OCI-LY3 (cell line): ENCODE measurements around the gene MAD1L1.

ENCODE experiments used
- H2AFZ ChIP-seq: fragments of 200-600, 300-600 bp; shearing (Covaris generic); 2 replicates; pipeline ENCODE4 v1.6.0; 2014; ENCODE audit warnings: antibody characterized with exemption, low read depth, low read length
- H3K27ac ChIP-seq: fragments of 200-600, 300-600 bp; sonication (generic); 2 replicates; pipeline ENCODE4 v1.5.1; 2014; ENCODE audit warnings: mild to moderate bottlenecking, low read length, moderate library complexity, mixed read lengths
- H3K27me3 ChIP-seq: fragments of 200-600, 300-600 bp; sonication (generic); 2 replicates; pipeline ENCODE4 v1.6.1; 2014; ENCODE audit warnings: low read depth, low read length, mixed read lengths
- H3K36me3 ChIP-seq: fragments of 200-600, 300-600 bp; sonication (generic); replicated peaks from 2 replicates; pipeline ENCODE3; 2014; ENCODE audit warnings: low read depth, low read length, mixed read lengths
- H3K4me1 ChIP-seq: fragments of 300-600, 200-600 bp; sonication (generic); 2 replicates; pipeline ENCODE4 v1.6.1; 2014; ENCODE audit warnings: low read length, mixed read lengths
- H3K4me2 ChIP-seq: fragments of 200-600, 300-600 bp; sonication (generic); 2 replicates; pipeline ENCODE4 v1.6.1; 2014; ENCODE audit warnings: low read length, mixed read lengths
- H3K4me3 ChIP-seq: fragments of 300-600, 200-600 bp; sonication (generic); 2 replicates; pipeline ENCODE4 v1.5.1; 2014; ENCODE audit warnings: antibody characterized with exemption, mild to moderate bottlenecking, low read length, moderate library complexity
- H3K79me2 ChIP-seq: fragments of 300-600, 200-600 bp; shearing (Covaris generic); 2 replicates; pipeline ENCODE4 v1.6.1; 2014; ENCODE audit warnings: mild to moderate bottlenecking, low read length, mixed read lengths
- H3K9ac ChIP-seq: fragments of 300-600, 200-600 bp; shearing (Covaris generic); 2 replicates; pipeline ENCODE4 v1.6.0; 2014; ENCODE audit warnings: mild to moderate bottlenecking, low read length, moderate library complexity
- H3K9me3 ChIP-seq: fragments of 200-600, 300-600 bp; shearing (Covaris generic); 2 replicates; pipeline ENCODE4 v1.6.1; 2014; ENCODE audit warnings: low read length, mixed read lengths; ENCODE audit not compliant: insufficient read depth
- H4K20me1 ChIP-seq: fragments of 200-600, 300-600 bp; sonication (generic); 2 replicates; pipeline ENCODE4 v1.6.1; 2016; ENCODE audit warnings: low read length, mixed read lengths; ENCODE audit not compliant: insufficient read depth
- CTCF ChIP-seq: fragments of 200-600, 300-600 bp; sonication (generic); IDR thresholded peaks from 2 replicates; pipeline ENCODE4 v1.5.1; 2014; ENCODE audit warnings: antibody characterized with exemption, low read length, low read depth
- EZH2phosphoT487 ChIP-seq: fragments of 200-600 bp; shearing (Covaris generic); IDR thresholded peaks from 2 replicates; pipeline ENCODE4 v1.6.1; 2018; ENCODE audit warnings: antibody characterized with exemption, mixed run types, low read depth

Gene MAD1L1

GRCh38 chr7:1915326-1915725, 317.4 kb downstream of the MAD1L1 start:
- Histone ChIP-seq H3K4me1 (no peaks in the 10 kb centered on the region), H2AFZ (no peak overlapping the region)
- TF ChIP-seq EZH2phosphoT487 (no peak), CTCF (no peak)

GRCh38 chr7:1914743-1915142, 318.0 kb downstream of the MAD1L1 start:
- no peaks in the 10 kb centered on the region for H3K79me2 ChIP-seq
- TF ChIP-seq CTCF (no peak), EZH2phosphoT487 (no peak)
- H2AFZ ChIP-seq, result no peak overlapping the region
- H3K27ac ChIP-seq, result no peak overlapping the region
- H4K20me1 ChIP-seq, result no peaks in the 10 kb centered on the region
- no peaks in the 10 kb centered on the region for H3K9me3 ChIP-seq
- no peak overlapping the region for H3K4me3 ChIP-seq
- H3K27me3 ChIP-seq, result no peaks in the 10 kb centered on the region
- H3K36me3 ChIP-seq, result no peaks in the 10 kb centered on the region
- no peak overlapping the region for H3K9ac ChIP-seq
- no peak overlapping the region for H3K4me2 ChIP-seq
- no peaks in the 10 kb centered on the region for H3K4me1 ChIP-seq

More at GRCh38 chr7:1915326-1915725, 317.4 kb downstream of the MAD1L1 start:
- Histone ChIP-seq H3K27me3 (no peaks in the 10 kb centered on the region), H3K4me3 (no peak overlapping the region), H3K9me3 (no peaks in the 10 kb centered on the region), H3K4me2 (no peak overlapping the region), H4K20me1 (no peaks in the 10 kb centered on the region), H3K9ac (no peak overlapping the region), H3K36me3 (no peaks in the 10 kb centered on the region), H3K27ac (no peak overlapping the region), H3K79me2 (no peaks in the 10 kb centered on the region)

- Histone ChIP-seq H3K27me3 (no peaks in the 10 kb centered on the region), H3K4me3 (no peak overlapping the region), H3K9me3 (no peaks in the 10 kb centered on the region), H3K36me3 (no peaks in the 10 kb centered on the region), H4K20me1 (no peaks in the 10 kb centered on the region), H3K4me1 (no peaks in the 10 kb centered on the region), H3K4me2 (no peak overlapping the region), H3K9ac (no peak overlapping the region), H2AFZ (no peak overlapping the region), H3K27ac (no peak overlapping the region), H3K79me2 (no peaks in the 10 kb centered on the region)
- TF ChIP-seq EZH2phosphoT487, result no peak
- TF ChIP-seq CTCF, result no peak
These were observed 318.4 kb downstream of the MAD1L1 start for GRCh38 chr7:1914321-1914720.

- Histone ChIP-seq H4K20me1 (no peaks in the 10 kb centered on the region), H3K36me3 (no peaks in the 10 kb centered on the region), H3K9me3 (no peaks in the 10 kb centered on the region), H3K27ac (no peak overlapping the region), H3K79me2 (no peaks in the 10 kb centered on the region), H3K4me2 (no peak overlapping the region), H3K9ac (no peak overlapping the region), H3K4me3 (no peak overlapping the region), H2AFZ (no peak overlapping the region), H3K27me3 (no peaks in the 10 kb centered on the region), H3K4me1 (no peaks in the 10 kb centered on the region)
- no peak for TF ChIP-seq EZH2phosphoT487
- TF ChIP-seq CTCF, result no peak
These were observed 319.1 kb downstream of the MAD1L1 start for GRCh38 chr7:1913466-1914282.
